T-helper 2 cell treated with Interferon-gamma antibody and Interleukin-4, amounts not matched to agents 5 μg/mL and 100 μg/mL, for 36 hours (primary cell): Measurements from ENCODE around the gene NPW.
"Not testable (repeated sequence)": the region's sequence is repeated elsewhere in the genome, so short reads cannot be mapped to it uniquely, and the experiment has no call there.

ENCODE experiments used
- DNase-seq: peaks from one replicate; pipeline ENCODE4 v3.0.0; 2021; ENCODE audit warnings: low spot score
- H3K27ac Mint-ChIP-seq: one replicate; pipeline ENCODE4 v1.8.0; 2021; ENCODE audit warnings: mild to moderate bottlenecking, mixed read lengths
- H3K27me3 Mint-ChIP-seq: one replicate; pipeline ENCODE4 v1.8.0; 2021; ENCODE audit warnings: low read depth, mixed read lengths
- H3K36me3 Mint-ChIP-seq: one replicate; pipeline ENCODE4 v1.8.0; 2021; ENCODE audit warnings: low read depth, mixed read lengths
- H3K4me1 Mint-ChIP-seq: one replicate; pipeline ENCODE4 v1.8.0; 2021; ENCODE audit warnings: low read depth, mixed read lengths
- H3K4me3 Mint-ChIP-seq: one replicate; pipeline ENCODE4 v1.8.0; 2022; ENCODE audit warnings: mild to moderate bottlenecking, moderate library complexity, mixed read lengths
- H3K9me3 Mint-ChIP-seq: one replicate; pipeline ENCODE4 v1.8.0; 2021; ENCODE audit warnings: mixed read lengths

NPW gene

DNA sequence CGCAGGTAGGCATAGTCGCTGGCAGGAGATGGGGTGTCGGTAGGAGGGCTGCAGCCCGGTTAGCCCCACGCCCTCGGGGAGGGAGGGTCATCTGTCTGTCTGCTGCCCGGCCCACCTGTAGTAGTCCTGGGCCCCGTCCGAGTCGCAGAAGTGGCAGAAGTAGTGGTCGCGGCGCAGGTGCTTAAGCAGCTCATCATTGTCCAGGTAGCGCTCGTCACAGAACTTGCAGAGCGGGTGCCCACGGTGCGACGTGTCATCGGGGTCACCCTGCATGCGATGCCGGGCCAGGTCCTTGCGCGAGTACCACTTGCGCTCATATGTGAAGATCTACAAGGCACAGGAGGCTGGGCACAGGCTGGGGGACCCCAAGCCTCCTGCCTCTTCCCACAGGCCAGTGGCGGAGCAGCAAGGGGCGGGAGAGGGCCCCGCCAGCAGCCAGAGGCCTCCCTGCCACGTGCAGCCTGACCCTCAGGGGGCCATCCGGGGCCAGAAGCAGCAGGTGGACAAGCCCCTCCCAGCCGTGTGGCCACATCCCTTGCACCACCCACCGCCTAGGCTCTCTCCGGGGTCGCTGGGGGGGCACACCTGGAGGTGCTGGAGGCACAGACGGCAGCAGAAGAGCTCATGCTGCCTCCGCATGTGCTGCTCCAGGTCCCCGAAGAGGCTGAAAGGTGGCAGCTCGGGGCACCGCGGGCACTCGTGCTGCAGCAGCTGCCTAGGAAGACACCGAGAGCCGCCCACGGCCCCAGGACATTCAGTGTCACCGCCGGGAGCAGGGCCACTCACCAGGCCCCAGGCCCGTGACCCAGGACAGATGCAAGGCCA, 17.0 kb upstream of the NPW start:
- Mint-ChIP-seq H3K36me3 (peaks cover 17% of the 10 kb centered on the region), H3K27ac (no peak overlapping the region), H3K27me3 (no peaks in the 10 kb centered on the region), H3K9me3 (no peaks in the 10 kb centered on the region), H3K4me3 (no peak overlapping the region), H3K4me1 (peaks cover 14% of the 10 kb centered on the region)
- DNase-seq = no peak

DNA sequence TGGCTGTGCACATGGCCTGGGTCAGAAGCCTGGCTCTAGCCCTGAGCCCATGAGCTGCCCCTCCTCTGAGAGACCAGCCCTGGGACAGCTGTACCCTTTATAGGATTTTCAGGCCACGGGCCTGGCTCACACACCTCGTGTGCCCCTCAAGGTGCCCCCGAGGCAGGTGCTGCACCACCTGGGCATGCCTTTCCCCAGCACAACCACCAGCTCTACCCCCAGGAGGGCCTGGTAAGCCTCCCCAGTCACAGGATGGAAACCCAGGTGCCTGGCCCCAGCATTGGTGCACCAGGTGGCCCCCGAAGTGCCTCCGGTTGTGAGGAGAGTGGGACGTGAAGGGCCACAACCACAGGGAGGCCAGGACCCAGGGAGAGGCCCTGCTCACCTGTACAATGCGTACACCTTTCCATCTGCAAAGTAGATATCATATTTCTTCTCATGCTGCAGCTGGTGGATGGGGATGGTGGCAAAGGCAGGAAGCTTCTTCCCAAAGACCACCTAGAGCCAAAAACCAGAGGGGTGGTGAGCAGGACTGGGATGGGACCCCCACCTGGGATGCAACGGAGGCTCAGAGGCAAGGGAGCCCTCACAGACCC, 16.3 kb upstream of the NPW start:
- no peak overlapping the region for H3K27ac Mint-ChIP-seq
- peaks cover 21% of the 10 kb centered on the region for H3K4me1 Mint-ChIP-seq
- no peak for DNase-seq
- peaks cover 16% of the 10 kb centered on the region for H3K36me3 Mint-ChIP-seq
- no peak overlapping the region for H3K4me3 Mint-ChIP-seq
- no peaks in the 10 kb centered on the region for H3K27me3 Mint-ChIP-seq
- no peaks in the 10 kb centered on the region for H3K9me3 Mint-ChIP-seq

DNA sequence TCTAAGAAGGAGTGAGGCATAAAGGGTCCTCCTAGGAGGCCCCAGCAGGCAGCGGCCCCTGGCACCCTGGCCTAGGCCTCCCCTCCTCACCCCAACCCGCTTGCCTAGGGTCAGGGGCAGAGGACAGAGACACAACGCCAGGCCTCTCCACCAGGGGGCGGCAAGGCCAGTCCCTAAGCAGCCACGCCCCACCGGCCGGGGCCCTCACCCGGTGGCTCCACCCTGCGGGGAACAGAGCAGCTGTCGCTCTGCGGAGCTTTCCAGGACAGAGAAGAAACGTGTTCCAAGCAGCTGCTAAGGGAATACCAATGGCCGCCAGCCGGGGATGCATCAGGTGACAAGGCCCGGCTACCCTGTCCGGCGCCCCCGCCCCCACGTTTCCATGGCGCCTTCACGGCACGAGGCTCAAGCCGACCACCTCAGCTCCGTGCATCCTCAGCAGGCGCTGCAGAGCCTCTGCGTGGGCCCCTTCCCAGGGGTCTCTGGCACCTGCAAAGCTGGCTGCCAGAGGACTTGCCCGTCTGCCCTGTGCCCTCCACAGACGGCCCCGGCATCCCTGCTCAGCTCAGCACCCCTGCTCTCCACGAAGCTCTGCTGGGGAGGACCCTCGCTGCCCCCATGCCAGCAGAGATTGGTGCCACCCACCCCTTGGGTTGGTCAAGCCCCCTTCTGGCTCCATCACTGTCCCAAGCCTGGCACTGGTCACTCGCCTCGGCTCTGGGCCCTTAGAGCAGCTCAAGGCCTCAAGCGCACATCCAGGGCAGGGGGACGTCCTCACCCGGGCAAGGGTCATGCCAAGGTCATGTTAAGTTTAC, 15.6 kb upstream of the NPW start:
- H3K4me1 Mint-ChIP-seq = peaks cover 26% of the 10 kb centered on the region
- peak; percentile 84 for DNase-seq
- H3K9me3 Mint-ChIP-seq = no peaks in the 10 kb centered on the region
- peaks cover 19% of the 10 kb centered on the region for H3K36me3 Mint-ChIP-seq
- no peak overlapping the region for H3K4me3 Mint-ChIP-seq
- no peak overlapping the region for H3K27ac Mint-ChIP-seq
- H3K27me3 Mint-ChIP-seq = no peaks in the 10 kb centered on the region

DNA sequence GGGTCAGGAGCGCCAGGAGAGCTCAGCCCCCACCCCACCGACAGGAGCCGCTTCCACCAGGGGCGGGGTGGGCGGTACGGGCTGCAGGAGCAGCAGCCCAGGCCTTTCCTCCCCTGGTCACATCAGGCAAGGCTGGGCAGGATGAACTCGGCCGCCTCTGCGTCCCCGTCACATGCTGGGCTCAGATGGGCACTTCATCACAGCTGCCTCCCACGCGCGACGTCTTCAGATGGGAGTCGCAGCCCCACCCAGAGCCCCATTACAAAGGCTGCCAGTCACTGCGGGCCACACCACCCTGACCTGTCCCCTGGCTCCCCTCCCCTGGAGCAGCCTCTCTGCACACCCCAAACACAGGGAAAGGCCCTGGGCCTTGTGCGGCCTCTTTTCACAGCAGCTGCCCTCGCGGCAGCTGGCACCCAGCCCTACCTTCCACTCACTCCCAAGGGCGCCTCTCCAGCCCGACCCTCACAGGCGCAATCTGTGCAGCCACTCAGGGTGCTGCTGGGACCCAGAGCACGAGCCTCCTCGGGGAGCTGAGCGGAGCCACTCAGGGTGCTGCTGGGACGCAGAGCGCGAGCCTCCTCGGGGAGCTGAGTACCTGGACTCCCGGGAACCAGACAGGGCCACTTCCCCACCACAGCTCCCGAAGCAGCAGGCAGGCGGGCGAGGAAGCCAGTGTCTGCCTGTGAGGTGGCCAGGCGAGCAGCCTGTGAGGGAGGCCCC, 14.6 kb upstream of the NPW start:
- H3K9me3 Mint-ChIP-seq = no peaks in the 10 kb centered on the region
- H3K27ac Mint-ChIP-seq = no peak overlapping the region

DNA sequence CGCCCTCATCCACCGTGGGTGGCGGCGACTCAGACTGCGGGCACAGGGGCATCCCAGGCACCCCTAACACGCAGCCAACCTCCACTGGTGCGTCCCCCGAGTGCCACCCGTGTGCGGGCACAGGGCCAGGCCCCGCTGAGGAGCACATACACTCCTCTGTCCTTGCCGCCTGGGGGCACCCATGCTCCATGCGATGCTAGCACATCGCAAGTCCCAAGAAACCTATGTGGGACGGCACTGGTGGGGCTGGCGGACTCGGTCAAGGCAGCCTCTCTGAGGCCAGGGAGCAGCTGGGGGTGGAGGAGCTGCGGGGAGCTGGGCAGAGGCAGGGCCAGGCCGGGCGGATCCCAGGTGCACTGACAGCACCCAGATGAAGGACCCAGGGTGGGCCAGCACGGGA, 13.9 kb upstream of the NPW start:
- no peak overlapping the region for H3K27ac Mint-ChIP-seq
- H3K27me3 Mint-ChIP-seq = no peaks in the 10 kb centered on the region
- DNase-seq = no peak
- H3K36me3 Mint-ChIP-seq = peaks cover 17% of the 10 kb centered on the region
- H3K4me3 Mint-ChIP-seq = no peak overlapping the region
- H3K9me3 Mint-ChIP-seq = no peaks in the 10 kb centered on the region
- H3K4me1 Mint-ChIP-seq = peaks cover 30% of the 10 kb centered on the region

More for the DNA sequence above, 14.6 kb upstream of the NPW start:
- Mint-ChIP-seq H3K4me3 (no peak overlapping the region), H3K4me1 (peaks cover 26% of the 10 kb centered on the region), H3K27me3 (no peaks in the 10 kb centered on the region), H3K36me3 (peaks cover 19% of the 10 kb centered on the region)
- no peak for DNase-seq

DNA sequence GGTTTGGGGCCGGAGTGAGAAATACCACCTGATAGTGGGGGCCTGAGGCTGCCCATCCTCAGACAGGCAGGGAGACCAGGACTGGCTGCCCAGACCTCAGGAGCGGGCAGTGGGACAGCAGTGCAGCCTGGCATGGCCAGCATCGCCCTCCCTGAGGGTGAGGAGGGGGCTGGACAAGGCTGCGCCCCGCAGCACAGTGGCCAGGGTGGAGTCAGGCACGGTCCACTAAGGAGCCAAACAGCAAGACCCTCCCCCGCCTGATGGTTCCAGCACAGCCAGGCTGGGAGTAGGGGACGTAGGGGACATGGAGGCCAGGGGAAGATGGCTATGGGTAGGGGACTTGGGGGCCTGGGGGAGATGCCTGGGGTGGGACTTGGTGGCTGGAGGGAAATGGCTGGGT, 13.3 kb upstream of the NPW start:
- H3K27ac Mint-ChIP-seq = peak overlapping the region; percentile 81
- H3K36me3 Mint-ChIP-seq = peaks cover 14% of the 10 kb centered on the region
- no peak overlapping the region for H3K4me3 Mint-ChIP-seq
- no peaks in the 10 kb centered on the region for H3K27me3 Mint-ChIP-seq
- H3K4me1 Mint-ChIP-seq = peaks cover 30% of the 10 kb centered on the region
- DNase-seq = no peak
- no peaks in the 10 kb centered on the region for H3K9me3 Mint-ChIP-seq

DNA sequence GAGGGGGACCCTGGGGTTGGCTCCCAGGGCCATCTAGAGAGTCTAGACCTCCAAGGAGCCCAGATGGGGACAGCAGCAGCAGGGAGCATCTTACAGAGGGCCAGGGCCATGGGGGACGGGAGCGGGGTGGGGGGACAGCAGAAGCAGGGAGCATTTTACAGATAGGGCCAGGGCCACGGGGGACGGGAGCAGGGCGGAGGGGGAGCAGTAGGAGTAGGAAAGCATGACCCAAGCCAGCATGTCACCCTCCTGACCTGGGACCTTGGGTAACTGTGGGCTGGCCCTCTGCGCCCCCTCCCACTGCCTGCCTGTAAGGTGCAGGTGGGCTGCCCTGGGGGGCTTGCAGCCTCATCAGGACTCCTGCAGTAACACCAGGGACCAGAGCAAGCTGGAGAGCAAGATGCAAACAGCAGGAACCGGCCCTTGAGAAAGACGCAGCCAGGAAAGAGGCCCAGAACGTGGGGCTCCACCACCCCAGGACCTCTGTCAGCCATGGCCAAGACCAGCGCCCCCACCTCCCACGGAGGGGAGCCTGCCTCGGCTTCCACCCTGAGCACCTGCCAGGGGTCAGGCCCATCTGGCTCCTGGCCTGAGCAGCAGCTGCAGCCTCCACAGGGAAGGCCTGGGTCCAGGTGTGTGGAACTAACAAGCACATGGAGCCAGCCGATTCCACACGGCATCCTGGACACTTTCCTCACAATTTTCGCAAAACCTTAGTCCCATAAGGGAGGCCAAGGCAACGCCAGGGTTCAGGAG, 12.3 kb upstream of the NPW start:
- Mint-ChIP-seq H3K9me3 (no peaks in the 10 kb centered on the region), H3K4me1 (peaks cover 30% of the 10 kb centered on the region), H3K4me3 (peak overlapping the region; percentile 89), H3K27ac (peak overlapping the region; percentile 90), H3K27me3 (no peaks in the 10 kb centered on the region), H3K36me3 (peaks cover 12% of the 10 kb centered on the region)
- DNase-seq = no peak

DNA sequence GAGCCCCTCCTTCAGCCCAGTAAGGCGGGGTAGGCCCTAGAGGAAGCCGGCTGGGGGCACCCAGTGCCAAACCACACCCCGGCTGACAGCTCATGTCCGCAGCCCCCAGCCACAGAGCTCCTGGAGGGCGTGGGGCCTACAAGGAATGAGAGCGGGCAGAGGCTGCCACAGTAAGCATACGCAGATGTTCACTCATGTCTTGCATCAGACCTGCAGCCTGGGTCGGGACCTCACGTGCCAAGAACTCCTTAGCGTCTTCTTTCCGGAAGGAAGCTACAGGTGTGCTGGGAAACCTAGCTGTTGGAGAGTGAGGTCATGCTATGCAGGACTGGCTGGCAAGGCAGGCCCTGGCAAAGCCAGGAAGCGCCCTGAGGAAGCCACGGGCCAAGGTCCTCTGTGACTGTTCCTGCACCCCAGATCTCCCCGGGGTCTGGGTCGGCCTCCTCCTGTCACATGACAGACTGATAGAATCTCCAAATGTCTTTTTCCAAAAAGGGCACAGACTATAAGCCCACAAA, 11.5 kb upstream of the NPW start:
- H3K4me1 Mint-ChIP-seq = peaks cover 30% of the 10 kb centered on the region
- H3K36me3 Mint-ChIP-seq = peaks cover 9% of the 10 kb centered on the region
- H3K27ac Mint-ChIP-seq = peak overlapping the region; percentile 90
- no peak for DNase-seq
- H3K9me3 Mint-ChIP-seq = no peaks in the 10 kb centered on the region
- peak overlapping the region; percentile 89 for H3K4me3 Mint-ChIP-seq
- no peaks in the 10 kb centered on the region for H3K27me3 Mint-ChIP-seq

DNA sequence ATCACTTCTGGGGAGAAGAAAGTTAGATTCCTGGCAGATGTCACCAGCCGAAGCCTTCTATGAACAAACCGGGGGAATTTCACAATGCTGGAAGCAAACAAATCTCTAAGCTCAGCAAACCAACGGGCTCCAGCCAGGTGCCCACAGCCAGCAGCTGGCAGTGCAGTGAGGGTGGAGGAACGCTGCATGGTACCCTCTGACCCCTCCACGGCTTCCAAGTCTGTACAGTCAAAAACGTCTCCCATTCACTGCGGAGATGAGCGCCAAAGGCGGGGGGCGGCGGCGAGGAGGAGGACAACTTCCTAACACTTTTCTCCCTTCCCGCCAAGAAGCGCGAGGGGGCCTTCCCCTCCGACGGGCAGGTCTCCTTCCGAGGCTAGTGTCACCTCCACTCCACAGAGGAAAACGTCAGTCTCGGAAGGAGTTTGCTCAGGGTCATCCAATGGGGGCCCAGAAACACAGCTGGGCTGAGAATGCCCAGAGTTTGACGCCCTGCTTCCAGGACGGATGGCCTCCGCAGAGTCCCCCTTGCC, 10.9 kb upstream of the NPW start:
- Mint-ChIP-seq H3K4me3 (peak overlapping the region; percentile 89), H3K9me3 (no peaks in the 10 kb centered on the region), H3K36me3 (peaks cover 9% of the 10 kb centered on the region), H3K4me1 (peaks cover 30% of the 10 kb centered on the region), H3K27me3 (no peaks in the 10 kb centered on the region), H3K27ac (peak overlapping the region; percentile 90)
- peak; percentile 25 for DNase-seq

DNA sequence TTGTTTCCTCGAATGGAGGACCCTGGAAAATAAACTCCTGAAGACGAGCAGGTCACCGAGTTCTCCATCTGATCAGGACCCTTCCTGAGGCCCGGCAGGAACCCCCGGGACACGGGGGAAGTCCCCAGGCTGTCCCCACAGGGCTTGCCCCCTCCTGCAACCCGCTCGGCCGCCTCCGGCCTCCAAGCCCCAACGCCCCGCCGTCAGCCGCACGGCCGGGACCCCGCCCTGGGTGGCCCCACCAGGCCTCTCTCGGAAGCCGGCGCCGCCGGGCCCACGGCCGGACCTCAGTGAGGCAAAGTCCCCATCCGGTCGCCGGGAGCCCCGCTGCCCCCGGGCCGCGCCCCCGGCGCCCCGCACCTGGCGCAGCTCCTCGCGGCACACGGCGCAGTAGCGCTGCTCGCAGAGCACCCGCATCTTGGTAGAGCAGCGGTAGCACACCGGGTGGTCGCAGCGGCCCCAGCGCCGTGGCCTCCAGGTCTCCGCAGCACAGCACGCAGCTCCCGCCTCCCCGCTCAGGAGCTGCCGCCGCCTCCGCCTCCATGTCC, 10.3 kb upstream of the NPW start:
- H3K9me3 Mint-ChIP-seq = no peaks in the 10 kb centered on the region
- H3K4me1 Mint-ChIP-seq = peaks cover 27% of the 10 kb centered on the region
- peak overlapping the region; percentile 90 for H3K27ac Mint-ChIP-seq

DNA sequence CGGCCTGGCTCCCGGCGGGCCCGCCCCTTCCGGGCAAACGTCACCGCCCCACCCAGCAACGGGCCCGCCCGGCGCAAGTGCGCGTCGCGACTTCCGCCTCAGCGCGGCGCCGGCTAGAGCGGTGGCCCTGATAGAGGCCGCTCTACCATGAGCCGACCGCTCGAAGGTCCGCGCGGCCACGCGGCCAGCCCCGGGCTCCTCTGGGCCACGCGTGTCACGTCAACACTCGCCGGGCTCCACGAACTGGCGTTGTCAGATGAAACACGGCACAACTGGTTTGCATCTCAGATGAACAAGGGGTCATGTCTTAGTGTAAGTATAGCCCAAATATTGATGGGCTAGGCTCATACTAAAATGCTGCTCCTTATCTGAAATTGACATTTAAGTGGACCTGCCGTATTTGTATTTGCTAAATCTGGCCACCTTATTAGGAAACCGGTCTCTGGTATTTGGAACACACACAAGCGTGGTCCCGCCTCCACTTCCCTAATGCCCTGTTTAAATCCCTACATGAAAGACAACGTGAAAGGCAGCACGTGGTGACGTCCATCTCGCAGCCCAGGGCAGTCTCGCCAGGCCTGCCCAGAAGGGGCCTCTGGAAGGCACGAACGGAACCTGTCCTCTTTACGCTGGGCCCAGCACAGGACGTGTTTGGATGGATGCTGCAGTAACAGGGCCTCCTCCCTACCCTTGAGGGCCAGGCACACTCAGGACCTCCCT, 9.6 kb upstream of the NPW start, which contains the start of gene ZNF598:
Gene ZNF598 (minus strand): TSS at position 31 of the 720 bp plus-strand sequence.
- peak; percentile 82 for DNase-seq
- Mint-ChIP-seq H3K36me3 (peaks cover 9% of the 10 kb centered on the region), H3K27ac (peak within 1 kb of the TSS; percentile 98), H3K4me3 (peak within 1 kb of the TSS; percentile 90), H3K4me1 (peaks cover 25% of the 10 kb centered on the region), H3K9me3 (no peaks in the 10 kb centered on the region), H3K27me3 (no peaks in the 10 kb centered on the region)

More for the DNA sequence above, 10.3 kb upstream of the NPW start:
- Mint-ChIP-seq H3K27me3 (no peaks in the 10 kb centered on the region), H3K36me3 (peaks cover 9% of the 10 kb centered on the region), H3K4me3 (peak overlapping the region; percentile 89)
- no peak for DNase-seq

DNA sequence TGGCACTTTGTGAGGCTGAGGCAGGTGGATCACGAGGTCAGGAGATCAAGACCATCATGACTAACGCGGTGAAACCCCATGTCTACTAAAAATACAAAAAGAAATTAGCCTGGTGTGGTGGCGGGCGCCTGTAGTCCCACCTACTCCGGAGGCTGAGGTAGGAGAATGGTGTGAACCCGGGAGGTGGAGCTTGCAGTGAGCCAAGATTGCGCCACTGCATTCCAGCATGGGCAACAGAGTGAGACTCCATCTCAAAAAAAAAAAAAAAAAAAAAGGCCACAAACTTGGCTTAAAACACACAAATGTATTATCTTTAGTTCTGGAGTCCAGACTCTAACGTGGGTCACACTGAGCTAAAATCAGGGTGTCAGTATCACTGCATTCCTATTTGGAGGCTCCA, 7.9 kb upstream of the NPW start:
- H3K4me3 Mint-ChIP-seq, H3K27ac Mint-ChIP-seq, H3K36me3 Mint-ChIP-seq, H3K27me3 Mint-ChIP-seq, H3K9me3 Mint-ChIP-seq, DNase-seq: not testable (repeated sequence)
- H3K4me1 Mint-ChIP-seq = peaks cover 21% of the 10 kb centered on the region
